ENCODE data around the gene ADGRB3. TPM values are rescaled to one million over a fixed set of nuclear protein-coding genes. Genes with fewer than 3 reads are reported as not detected.

The ADGRB3 gene
- polyA plus RNA-seq, 2 of the 4 experiments (the other 2 are of a cell fraction), result not detected

DNA sequence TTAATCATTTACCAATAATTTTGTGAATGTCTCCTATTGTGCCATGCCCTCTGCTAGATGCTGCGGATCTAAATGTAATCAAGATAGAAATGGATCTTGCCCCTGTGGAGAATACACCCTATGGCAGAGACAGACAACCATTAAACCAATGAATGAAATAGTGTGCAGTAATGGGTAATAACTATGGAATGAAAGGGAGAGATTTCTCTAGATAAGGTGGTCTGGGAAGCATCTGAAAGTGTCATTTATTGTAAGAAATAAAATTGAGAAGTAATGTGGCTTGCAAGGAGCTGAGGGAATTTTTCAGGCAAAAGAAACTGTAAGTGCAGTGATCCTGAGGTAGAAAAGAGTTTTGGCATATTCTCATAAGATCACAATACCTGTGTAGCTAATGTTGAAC lies 731.7 kb downstream of the ADGRB3 start:
- H3K9me3 ChIP-seq, result no peaks in the 10 kb centered on the region
- ChIA-PET CTCF (no interaction called here), POLR2A (no interaction called here)
- H3K27ac ChIP-seq, result no peak overlapping the region
- TF ChIP-seq ZFP36 (IDR thresholded peaks at IDR 0.05; ENCODE audit: borderline replicate concordance, partially characterized antibody), result no peak
- TF ChIP-seq POLR2AphosphoS2 (conservative IDR thresholded peaks at IDR 0.05; ENCODE audit: low read length), result no peak
- TF ChIP-seq, protein P1, sequence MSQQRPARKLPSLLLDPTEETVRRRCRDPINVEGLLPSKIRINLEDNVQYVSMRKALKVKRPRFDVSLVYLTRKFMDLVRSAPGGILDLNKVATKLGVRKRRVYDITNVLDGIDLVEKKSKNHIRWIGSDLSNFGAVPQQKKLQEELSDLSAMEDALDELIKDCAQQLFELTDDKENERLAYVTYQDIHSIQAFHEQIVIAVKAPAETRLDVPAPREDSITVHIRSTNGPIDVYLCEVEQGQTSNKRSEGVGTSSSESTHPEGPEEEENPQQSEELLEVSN (IDR thresholded peaks at IDR 0.05; ENCODE audit: borderline replicate concordance, low read depth), result no peak
- TF ChIP-seq CBX8 (IDR thresholded peaks at IDR 0.05), result no peak
- TF ChIP-seq, protein P2, sequence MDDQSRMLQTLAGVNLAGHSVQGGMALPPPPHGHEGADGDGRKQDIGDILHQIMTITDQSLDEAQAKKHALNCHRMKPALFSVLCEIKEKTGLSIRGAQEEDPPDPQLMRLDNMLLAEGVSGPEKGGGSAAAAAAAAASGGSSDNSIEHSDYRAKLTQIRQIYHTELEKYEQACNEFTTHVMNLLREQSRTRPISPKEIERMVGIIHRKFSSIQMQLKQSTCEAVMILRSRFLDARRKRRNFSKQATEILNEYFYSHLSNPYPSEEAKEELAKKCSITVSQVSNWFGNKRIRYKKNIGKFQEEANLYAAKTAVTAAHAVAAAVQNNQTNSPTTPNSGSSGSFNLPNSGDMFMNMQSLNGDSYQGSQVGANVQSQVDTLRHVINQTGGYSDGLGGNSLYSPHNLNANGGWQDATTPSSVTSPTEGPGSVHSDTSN (IDR thresholded peaks at IDR 0.05), result no peak
- TF ChIP-seq MAZ (IDR thresholded peaks at IDR 0.05; ENCODE audit: borderline replicate concordance, low read depth, low read length), result no peak
- no peak for TF ChIP-seq KDM1A (IDR thresholded peaks at IDR 0.05; ENCODE audit: low read depth)
- TF ChIP-seq, protein P3, sequence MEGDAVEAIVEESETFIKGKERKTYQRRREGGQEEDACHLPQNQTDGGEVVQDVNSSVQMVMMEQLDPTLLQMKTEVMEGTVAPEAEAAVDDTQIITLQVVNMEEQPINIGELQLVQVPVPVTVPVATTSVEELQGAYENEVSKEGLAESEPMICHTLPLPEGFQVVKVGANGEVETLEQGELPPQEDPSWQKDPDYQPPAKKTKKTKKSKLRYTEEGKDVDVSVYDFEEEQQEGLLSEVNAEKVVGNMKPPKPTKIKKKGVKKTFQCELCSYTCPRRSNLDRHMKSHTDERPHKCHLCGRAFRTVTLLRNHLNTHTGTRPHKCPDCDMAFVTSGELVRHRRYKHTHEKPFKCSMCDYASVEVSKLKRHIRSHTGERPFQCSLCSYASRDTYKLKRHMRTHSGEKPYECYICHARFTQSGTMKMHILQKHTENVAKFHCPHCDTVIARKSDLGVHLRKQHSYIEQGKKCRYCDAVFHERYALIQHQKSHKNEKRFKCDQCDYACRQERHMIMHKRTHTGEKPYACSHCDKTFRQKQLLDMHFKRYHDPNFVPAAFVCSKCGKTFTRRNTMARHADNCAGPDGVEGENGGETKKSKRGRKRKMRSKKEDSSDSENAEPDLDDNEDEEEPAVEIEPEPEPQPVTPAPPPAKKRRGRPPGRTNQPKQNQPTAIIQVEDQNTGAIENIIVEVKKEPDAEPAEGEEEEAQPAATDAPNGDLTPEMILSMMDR (IDR thresholded peaks at IDR 0.05), result no peak
- no peak for TF ChIP-seq HOXA7 (CRISPR knock-in tag; IDR thresholded peaks at IDR 0.05)
- TF ChIP-seq HOXB13 (CRISPR knock-in tag; IDR thresholded peaks at IDR 0.05; ENCODE audit: low read depth), result no peak
- TF ChIP-seq, protein P4, sequence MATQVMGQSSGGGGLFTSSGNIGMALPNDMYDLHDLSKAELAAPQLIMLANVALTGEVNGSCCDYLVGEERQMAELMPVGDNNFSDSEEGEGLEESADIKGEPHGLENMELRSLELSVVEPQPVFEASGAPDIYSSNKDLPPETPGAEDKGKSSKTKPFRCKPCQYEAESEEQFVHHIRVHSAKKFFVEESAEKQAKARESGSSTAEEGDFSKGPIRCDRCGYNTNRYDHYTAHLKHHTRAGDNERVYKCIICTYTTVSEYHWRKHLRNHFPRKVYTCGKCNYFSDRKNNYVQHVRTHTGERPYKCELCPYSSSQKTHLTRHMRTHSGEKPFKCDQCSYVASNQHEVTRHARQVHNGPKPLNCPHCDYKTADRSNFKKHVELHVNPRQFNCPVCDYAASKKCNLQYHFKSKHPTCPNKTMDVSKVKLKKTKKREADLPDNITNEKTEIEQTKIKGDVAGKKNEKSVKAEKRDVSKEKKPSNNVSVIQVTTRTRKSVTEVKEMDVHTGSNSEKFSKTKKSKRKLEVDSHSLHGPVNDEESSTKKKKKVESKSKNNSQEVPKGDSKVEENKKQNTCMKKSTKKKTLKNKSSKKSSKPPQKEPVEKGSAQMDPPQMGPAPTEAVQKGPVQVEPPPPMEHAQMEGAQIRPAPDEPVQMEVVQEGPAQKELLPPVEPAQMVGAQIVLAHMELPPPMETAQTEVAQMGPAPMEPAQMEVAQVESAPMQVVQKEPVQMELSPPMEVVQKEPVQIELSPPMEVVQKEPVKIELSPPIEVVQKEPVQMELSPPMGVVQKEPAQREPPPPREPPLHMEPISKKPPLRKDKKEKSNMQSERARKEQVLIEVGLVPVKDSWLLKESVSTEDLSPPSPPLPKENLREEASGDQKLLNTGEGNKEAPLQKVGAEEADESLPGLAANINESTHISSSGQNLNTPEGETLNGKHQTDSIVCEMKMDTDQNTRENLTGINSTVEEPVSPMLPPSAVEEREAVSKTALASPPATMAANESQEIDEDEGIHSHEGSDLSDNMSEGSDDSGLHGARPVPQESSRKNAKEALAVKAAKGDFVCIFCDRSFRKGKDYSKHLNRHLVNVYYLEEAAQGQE (IDR thresholded peaks at IDR 0.05), result no peak
- TF ChIP-seq POLR2A (IDR thresholded peaks at IDR 0.05; ENCODE audit: low read length), result no peak
- no peak for TF ChIP-seq RCOR1 (IDR thresholded peaks at IDR 0.05; ENCODE audit: low read depth, low read length)
- no peak for TF ChIP-seq RARB (CRISPR knock-in tag; IDR thresholded peaks at IDR 0.05)
- H3K4me3 ChIP-seq, result no peak overlapping the region
- no peaks in the 10 kb centered on the region for H3K4me1 ChIP-seq
- H3K4me2 ChIP-seq, result no peak overlapping the region
- FAIRE-seq, result no peak
- WGBS (ENCODE audit: missing lambda C conversion rate), result 21% methylated on average over 1 of the region's 1 CpG
- ATAC-seq, result no peak
- no peak for DNase-seq (ENCODE audit: low read depth in 1 of 2, low spot score in 1 of 2)

DNA sequence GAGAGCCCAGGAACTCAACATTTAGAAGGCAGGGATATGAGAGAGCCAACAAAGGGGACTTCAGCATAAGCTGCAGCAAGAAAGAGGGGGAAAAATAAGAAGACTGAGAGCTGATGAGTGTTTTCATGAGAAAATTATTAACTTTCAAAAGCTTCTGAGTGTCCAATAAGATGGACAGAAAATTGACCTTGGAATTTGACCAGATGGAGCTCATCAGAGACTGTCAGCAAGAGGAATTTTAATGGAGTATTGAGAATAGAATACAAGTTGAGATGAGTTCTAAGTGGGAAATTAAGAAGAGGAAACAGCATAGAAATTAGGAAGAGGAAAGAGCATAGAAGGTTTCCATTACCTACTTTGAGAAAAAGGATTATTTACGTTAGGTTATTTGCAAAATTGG lies 733.5 kb downstream of the ADGRB3 start:
- no peak for FAIRE-seq
- ATAC-seq, result no peak

More for the DNA sequence above, 733.5 kb downstream of the ADGRB3 start:
- H3K9me3 ChIP-seq, result no peaks in the 10 kb centered on the region
- DNase-seq (ENCODE audit: low read depth in 1 of 2, low spot score in 1 of 2), result no peak
- TF ChIP-seq ZFP36 (IDR thresholded peaks at IDR 0.05; ENCODE audit: borderline replicate concordance, partially characterized antibody) (no peak), SREBF2 (IDR thresholded peaks at IDR 0.05) (no peak), FOXS1 (CRISPR knock-in tag; IDR thresholded peaks at IDR 0.05) (no peak), POLR2AphosphoS2 (conservative IDR thresholded peaks at IDR 0.05; ENCODE audit: low read length) (no peak), TFCP2L1 (CRISPR knock-in tag; IDR thresholded peaks at IDR 0.05) (no peak), HEYL (CRISPR knock-in tag; IDR thresholded peaks at IDR 0.05) (no peak), BHLHE40 (IDR thresholded peaks at IDR 0.05; ENCODE audit: low read depth, low read length) (no peak), RCOR1 (IDR thresholded peaks at IDR 0.05; ENCODE audit: low read depth, low read length) (no peak), CBX8 (IDR thresholded peaks at IDR 0.05) (no peak), NFE2L2 (conservative IDR thresholded peaks at IDR 0.05; ENCODE audit: low read length) (no peak), NPAS2 (CRISPR knock-in tag; IDR thresholded peaks at IDR 0.05; ENCODE audit: borderline replicate concordance) (no peak)
- CTCF ChIA-PET, result no interaction called here
- POLR2A ChIA-PET, result no interaction called here
- 8% methylated on average over 1 of the region's 1 CpG for WGBS (ENCODE audit: missing lambda C conversion rate)
- no peak overlapping the region for H3K4me2 ChIP-seq
- H3K4me3 ChIP-seq, result no peak overlapping the region
- H3K4me1 ChIP-seq, result no peaks in the 10 kb centered on the region
- no peak overlapping the region for H3K27ac ChIP-seq

Data from A549 (cell line).